Liver (tissue), 9 donors: ENCODE data around the gene ZNF14. TPM values are rescaled to one million over a fixed set of nuclear protein-coding genes. Genes with fewer than 3 reads are reported as not detected.
A peak's percentile ranks its signal among the peaks of the same experiment; 100 is the strongest.

ENCODE experiments used
- DNase-seq: peaks from one replicate; pipeline ENCODE4 v3.0.0-alpha.2; 2017; ENCODE audit warnings: low spot score
- H3K27ac ChIP-seq, 2 donors: one replicate each; pipeline ENCODE4 v1.7.0; 2013; ENCODE audit warnings: inconsistent platforms in 2 of 2, low read length in 2 of 2, control low read depth in 1 of 2, low read depth in 1 of 2, mild to moderate bottlenecking in 1 of 2
- H3K27me3 ChIP-seq, 4 donors: one replicate each; pipeline versions ENCODE4 v1.6.1 to v1.7.0; 2013; ENCODE audit warnings: low read length in 3 of 4, inconsistent platforms in 1 of 4, mild to moderate bottlenecking in 1 of 4, moderate library complexity in 1 of 4; ENCODE audit not compliant: control insufficient read depth in 4 of 4, insufficient read depth in 4 of 4
- H3K36me3 ChIP-seq, 4 donors: one replicate each; pipeline versions ENCODE4 v1.6.1 to v1.7.0; 2013; ENCODE audit warnings: low read length in 3 of 4, mild to moderate bottlenecking in 3 of 4, low read depth in 1 of 4, moderate library complexity in 1 of 4; ENCODE audit not compliant: control insufficient read depth in 4 of 4, insufficient read depth in 3 of 4
- H3K4me1 ChIP-seq, 4 donors: one replicate each; pipeline versions ENCODE4 v1.6.1 to v1.7.0; 2013; ENCODE audit warnings: low read length in 3 of 4, mild to moderate bottlenecking in 3 of 4, moderate library complexity in 1 of 4; ENCODE audit not compliant: control insufficient read depth in 4 of 4, insufficient read depth in 4 of 4
- H3K4me3 ChIP-seq, 3 donors: one replicate each; pipeline versions ENCODE4 v1.6.1 to v1.7.0; 2013; ENCODE audit warnings: low read length in 3 of 3, control low read depth in 1 of 3, low read depth in 1 of 3, mild to moderate bottlenecking in 1 of 3
- H3K9ac ChIP-seq, 2 donors: one replicate each; pipeline ENCODE4 v1.7.0; 2013; ENCODE audit warnings: low read length in 2 of 2, mild to moderate bottlenecking in 2 of 2, moderate library complexity in 2 of 2, control low read depth in 1 of 2, low read depth in 1 of 2
- H3K9me3 ChIP-seq, 4 donors: one replicate each; pipeline versions ENCODE4 v1.6.1 to v1.7.0; 2013; ENCODE audit warnings: low read length in 3 of 4; ENCODE audit not compliant: control insufficient read depth in 4 of 4
- ATF3 ChIP-seq: IDR thresholded peaks from 2 replicates; pipeline ENCODE4 v1.6.1; 2016; ENCODE audit warnings: antibody characterized with exemption
- CTCF ChIP-seq: fragments of 150-350 bp; IDR thresholded peaks from 2 replicates; pipeline ENCODE4 v1.5.1; 2017; ENCODE audit warnings: improper control_type of control experiment, low read depth, low read length; ENCODE audit not compliant: missing input control
- EGR1 ChIP-seq, 2 donors: IDR thresholded peaks; 2 replicates each; pipeline ENCODE4 v1.6.1; 2016 to 2018; ENCODE audit warnings: antibody characterized with exemption in 2 of 2, low read depth in 2 of 2
- FOXA1 ChIP-seq: IDR thresholded peaks from 2 replicates; pipeline ENCODE4 v1.6.1; 2016; ENCODE audit warnings: antibody characterized with exemption
- FOXA2 ChIP-seq: IDR thresholded peaks from 2 replicates; pipeline ENCODE4 v1.6.1; 2016; ENCODE audit warnings: antibody characterized with exemption
- GABPA ChIP-seq, 2 donors: IDR thresholded peaks in 1 of 2; conservative IDR thresholded peaks in 1 of 2; 2 replicates each; pipeline ENCODE4 v1.6.1; 2016; ENCODE audit warnings: antibody characterized with exemption in 2 of 2, mild to moderate bottlenecking in 1 of 2, moderate library complexity in 1 of 2
- HNF4A ChIP-seq, 2 donors: conservative IDR thresholded peaks; 2 replicates each; pipeline ENCODE4 v1.6.1; 2016; ENCODE audit warnings: antibody characterized with exemption in 2 of 2, mild to moderate bottlenecking in 2 of 2
- HNF4G ChIP-seq: IDR thresholded peaks from 2 replicates; pipeline ENCODE4 v1.6.1; 2016; ENCODE audit warnings: antibody characterized with exemption
- JUND ChIP-seq, 2 donors: IDR thresholded peaks; 2 replicates each; pipeline ENCODE4 v1.6.1; 2016; ENCODE audit warnings: antibody characterized with exemption in 2 of 2
- MAX ChIP-seq: IDR thresholded peaks from 2 replicates; pipeline ENCODE4 v1.6.1; 2016; ENCODE audit warnings: antibody characterized with exemption
- NR2F2 ChIP-seq: IDR thresholded peaks from 2 replicates; pipeline ENCODE4 v1.6.1; 2016; ENCODE audit warnings: antibody characterized with exemption
- RAD21 ChIP-seq, 2 donors: IDR thresholded peaks; 2 replicates each; pipeline ENCODE4 v1.6.1; 2016; ENCODE audit warnings: antibody characterized with exemption in 2 of 2, mild to moderate bottlenecking in 2 of 2
- REST ChIP-seq: IDR thresholded peaks from 2 replicates; pipeline ENCODE4 v1.6.1; 2016; ENCODE audit warnings: antibody characterized with exemption, mild to moderate bottlenecking
- RXRA ChIP-seq, 2 donors: IDR thresholded peaks; 2 replicates each; pipeline ENCODE4 v1.6.1; 2017 to 2018; ENCODE audit warnings: antibody characterized with exemption in 2 of 2, mild to moderate bottlenecking in 1 of 2
- SP1 ChIP-seq: IDR thresholded peaks from 2 replicates; pipeline ENCODE4 v1.6.1; 2018; ENCODE audit warnings: antibody characterized with exemption, mild to moderate bottlenecking
- TAF1 ChIP-seq: conservative IDR thresholded peaks from 2 replicates; pipeline ENCODE4 v1.6.1; 2016; ENCODE audit warnings: antibody characterized with exemption, mild to moderate bottlenecking
- YY1 ChIP-seq: IDR thresholded peaks from 2 replicates; pipeline ENCODE4 v1.6.1; 2016; ENCODE audit warnings: antibody characterized with exemption, mild to moderate bottlenecking
- ZBTB33 ChIP-seq: IDR thresholded peaks from 2 replicates; pipeline ENCODE4 v1.6.1; 2016; ENCODE audit warnings: antibody characterized with exemption
- WGBS: extraction: QIAGEN DNeasy Blood & Tissue Kit; methylation state at CpG from one replicate; pipeline ENCODE4 v1.1.7; 2013; 5-methylcytosine and 5-hydroxymethylcytosine counted together
- polyA plus RNA-seq, 2 donors: library from polyadenylated mRNA; stranded (reverse) in 1 of 2; unstranded in 1 of 2; fragments of 200-250 nt in 1 of 2; fragments of >200 nt in 1 of 2; fragmentation: Nextera tagmentation in 1 of 2; extraction: Ambion mirVana in 1 of 2; gene quantifications; one replicate each; pipeline versions ENCODE4 v1.2.1 to v1.2.3, GENCODE V29; 2013 to 2015
- total RNA-seq, 2 donors: library from RNA; depleted of rRNA; stranded (reverse); fragments of >200 nt; gene quantifications; one replicate each; pipeline ENCODE4 v1.2.3, GENCODE V29; 2014
- donor health status: healthy.
- donor health status: healthy.
- donor health status: healthy.
- donor health status: healthy.
- donor health status: healthy.

The ZNF14 gene
- total and polyA plus RNA-seq, 4 donors, result 0.28 to 2.6 (median 0.90) TPM

GRCh38 chr19:19679176-19680073 is 53.5 kb downstream of the ZNF14 start:
- H3K4me1 ChIP-seq, result no peaks in the 10 kb centered on the region
- H3K27ac ChIP-seq, result no peak overlapping the region
- H3K9me3 ChIP-seq, result peaks cover 30 to 59% (median 38%) of the 10 kb centered on the region in 4 donors
- TF ChIP-seq ATF3, result no peak
- TF ChIP-seq HNF4A (conservative IDR thresholded peaks at IDR 0.05), result no peak
- no peak for TF ChIP-seq SP1
- TF ChIP-seq REST, result no peak
- TF ChIP-seq NR2F2, result no peak
- TF ChIP-seq HNF4G, result no peak
- no peak for TF ChIP-seq MAX
- no peak for TF ChIP-seq EGR1 (IDR thresholded peaks at IDR 0.05; ENCODE audit: low read depth in 2 of 2)
- TF ChIP-seq JUND (IDR thresholded peaks at IDR 0.05), result no peak
- no peak for TF ChIP-seq CTCF
- TF ChIP-seq ZBTB33, result no peak
- TF ChIP-seq YY1, result no peak
- TF ChIP-seq TAF1, result no peak
- no peak for TF ChIP-seq GABPA (IDR thresholded peaks at IDR 0.05 in 1 of 2, conservative IDR thresholded peaks at IDR 0.05 in 1 of 2)
- no peak for TF ChIP-seq RAD21 (IDR thresholded peaks at IDR 0.05)
- no peak for TF ChIP-seq FOXA1
- TF ChIP-seq FOXA2, result no peak
- no peak for TF ChIP-seq RXRA (IDR thresholded peaks at IDR 0.05)
- H3K4me3 ChIP-seq, result peak overlapping the region in 2 of 3 donors; percentile 46 to 73
- peaks cover 10 to 50% (median 38%) of the 10 kb centered on the region in 4 donors for H3K36me3 ChIP-seq
- no peaks in the 10 kb centered on the region for H3K27me3 ChIP-seq
- 98% methylated on average over 20 of the region's 20 CpGs for WGBS
- no peak for DNase-seq
- no peak overlapping the region for H3K9ac ChIP-seq
